NCI-H1048 (cell line): Measurements from ENCODE around the gene STAT5A.
"Not testable (repeated sequence)": the region's sequence is repeated elsewhere in the genome, so short reads cannot be mapped to it uniquely, and the experiment has no call there.

Source experiments
- DNase-seq: peaks from one replicate; lab custom pipeline; 2025; lab: John Stamatoyannopoulos, UW

The STAT5A gene

GRCh38 chr17:42308446-42308845 lies 20.1 kb downstream of the STAT5A start:
- no peak for DNase-seq

- no peak for DNase-seq
Observed at GRCh38 chr17:42309142-42309541, 20.8 kb downstream of the STAT5A start.

DNA sequence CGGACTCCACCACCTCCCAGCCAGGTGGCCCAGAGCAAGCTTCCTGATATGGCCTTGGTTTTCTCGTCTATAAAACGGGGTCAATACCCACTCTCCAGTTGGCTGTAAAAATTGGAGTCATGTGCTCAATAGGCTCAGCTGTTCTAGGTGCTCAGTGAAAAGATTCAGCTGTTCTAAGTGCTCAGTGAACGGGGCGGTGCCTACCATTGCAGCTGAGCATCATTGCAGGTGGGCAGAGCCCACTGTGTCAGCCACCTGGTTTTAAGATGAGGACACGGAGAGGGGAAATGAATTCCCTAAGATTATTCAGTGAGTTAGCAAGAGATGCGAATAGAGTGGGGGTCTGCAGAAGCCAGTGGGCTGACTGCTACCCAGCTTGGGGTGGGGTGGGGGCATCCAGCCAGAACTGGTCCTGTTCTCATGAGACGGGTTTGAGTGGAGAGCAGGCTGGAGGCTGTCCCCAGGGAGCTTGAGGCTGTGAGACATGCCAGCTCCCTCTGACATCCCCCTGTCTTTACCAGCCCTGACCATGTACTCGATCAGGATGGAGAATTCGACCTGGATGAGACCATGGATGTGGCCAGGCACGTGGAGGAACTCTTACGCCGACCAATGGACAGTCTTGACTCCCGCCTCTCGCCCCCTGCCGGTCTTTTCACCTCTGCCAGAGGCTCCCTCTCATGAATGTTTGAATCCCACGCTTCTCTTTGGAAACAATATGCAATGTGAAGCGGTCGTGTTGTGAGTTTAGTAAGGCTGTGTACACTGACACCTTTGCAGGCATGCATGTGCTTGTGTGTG lies 21.9 kb downstream of the STAT5A start:
- DNase-seq = no peak

DNA sequence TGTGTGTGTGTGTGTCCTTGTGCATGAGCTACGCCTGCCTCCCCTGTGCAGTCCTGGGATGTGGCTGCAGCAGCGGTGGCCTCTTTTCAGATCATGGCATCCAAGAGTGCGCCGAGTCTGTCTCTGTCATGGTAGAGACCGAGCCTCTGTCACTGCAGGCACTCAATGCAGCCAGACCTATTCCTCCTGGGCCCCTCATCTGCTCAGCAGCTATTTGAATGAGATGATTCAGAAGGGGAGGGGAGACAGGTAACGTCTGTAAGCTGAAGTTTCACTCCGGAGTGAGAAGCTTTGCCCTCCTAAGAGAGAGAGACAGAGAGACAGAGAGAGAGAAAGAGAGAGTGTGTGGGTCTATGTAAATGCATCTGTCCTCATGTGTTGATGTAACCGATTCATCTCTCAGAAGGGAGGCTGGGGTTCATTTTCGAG lies 22.5 kb downstream of the STAT5A start:
- DNase-seq = no peak

DNA sequence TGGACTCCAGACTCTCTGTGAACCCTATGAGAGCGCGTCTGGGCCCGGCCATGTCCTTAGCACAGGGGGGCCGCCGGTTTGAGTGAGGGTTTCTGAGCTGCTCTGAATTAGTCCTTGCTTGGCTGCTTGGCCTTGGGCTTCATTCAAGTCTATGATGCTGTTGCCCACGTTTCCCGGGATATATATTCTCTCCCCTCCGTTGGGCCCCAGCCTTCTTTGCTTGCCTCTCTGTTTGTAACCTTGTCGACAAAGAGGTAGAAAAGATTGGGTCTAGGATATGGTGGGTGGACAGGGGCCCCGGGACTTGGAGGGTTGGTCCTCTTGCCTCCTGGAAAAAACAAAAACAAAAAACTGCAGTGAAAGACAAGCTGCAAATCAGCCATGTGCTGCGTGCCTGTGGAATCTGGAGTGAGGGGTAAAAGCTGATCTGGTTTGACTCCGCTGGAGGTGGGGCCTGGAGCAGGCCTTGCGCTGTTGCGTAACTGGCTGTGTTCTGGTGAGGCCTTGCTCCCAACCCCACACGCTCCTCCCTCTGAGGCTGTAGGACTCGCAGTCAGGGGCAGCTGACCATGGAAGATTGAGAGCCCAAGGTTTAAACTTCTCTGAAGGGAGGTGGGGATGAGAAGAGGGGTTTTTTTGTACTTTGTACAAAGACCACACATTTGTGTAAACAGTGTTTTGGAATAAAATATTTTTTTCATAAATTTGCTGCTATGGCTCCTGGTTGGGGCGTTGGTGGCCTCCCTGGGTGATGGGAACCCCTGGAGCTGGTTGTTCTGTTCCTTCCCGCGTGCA lies 23.1 kb downstream of the STAT5A start:
- DNase-seq = no peak

DNA sequence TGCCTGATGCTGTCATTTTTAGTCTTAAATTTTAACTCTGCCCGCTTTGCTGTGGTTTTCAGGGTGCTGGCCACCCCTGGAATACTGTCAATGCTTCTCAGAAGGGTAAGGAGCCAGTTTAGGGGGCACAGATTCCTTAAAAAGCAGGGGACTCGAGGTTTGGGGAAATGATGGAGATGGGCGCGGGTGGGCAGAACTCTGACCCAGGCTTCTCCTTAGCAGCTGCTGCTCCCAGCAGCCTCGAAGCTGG lies 23.7 kb downstream of the STAT5A start:
- no peak for DNase-seq

- DNase-seq = no peak
Observed at GRCh38 chr17:42312285-42313130, 24.2 kb downstream of the STAT5A start.

GRCh38 chr17:42313389-42313772 lies 25.1 kb downstream of the STAT5A start:
- no peak for DNase-seq

- no peak for DNase-seq
Observed at GRCh38 chr17:42313773-42314566, 25.7 kb downstream of the STAT5A start.

DNA sequence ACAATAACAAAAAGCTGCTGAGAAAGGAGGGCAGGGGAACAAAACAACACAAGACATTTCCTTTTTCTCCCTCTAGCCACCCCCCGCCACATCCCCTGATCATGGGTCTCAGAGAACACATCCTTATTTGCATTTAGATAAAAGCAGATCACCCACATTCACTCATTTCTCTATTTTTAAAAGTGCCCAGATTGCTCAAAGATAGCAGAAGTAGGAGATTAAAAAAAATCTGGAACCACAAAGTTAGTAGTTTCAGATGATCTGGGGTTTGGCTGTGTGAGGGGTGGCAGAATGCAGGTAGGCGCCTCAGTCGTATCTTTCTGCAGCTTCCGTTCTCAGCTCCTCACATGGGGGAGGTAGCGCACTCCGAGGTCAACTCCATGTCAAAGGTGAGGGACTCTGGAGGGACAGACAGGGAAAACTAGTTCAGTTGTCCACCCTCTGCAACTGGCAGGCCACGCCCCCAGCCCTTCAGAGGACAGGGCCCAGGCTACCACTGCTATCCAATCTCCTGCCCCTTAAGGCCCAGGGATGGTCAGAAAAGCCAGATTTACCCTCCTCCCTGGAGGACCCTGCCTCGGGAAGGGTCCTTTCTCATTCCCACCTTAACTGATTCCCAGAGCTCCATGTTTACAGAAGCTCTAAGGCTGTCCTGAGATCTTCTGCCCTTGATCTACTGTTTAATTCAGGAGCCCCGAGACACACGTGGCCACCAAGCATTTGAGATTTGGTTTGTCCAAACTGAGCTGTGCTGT lies 27.3 kb downstream of the STAT5A start:
- DNase-seq = no peak

DNA sequence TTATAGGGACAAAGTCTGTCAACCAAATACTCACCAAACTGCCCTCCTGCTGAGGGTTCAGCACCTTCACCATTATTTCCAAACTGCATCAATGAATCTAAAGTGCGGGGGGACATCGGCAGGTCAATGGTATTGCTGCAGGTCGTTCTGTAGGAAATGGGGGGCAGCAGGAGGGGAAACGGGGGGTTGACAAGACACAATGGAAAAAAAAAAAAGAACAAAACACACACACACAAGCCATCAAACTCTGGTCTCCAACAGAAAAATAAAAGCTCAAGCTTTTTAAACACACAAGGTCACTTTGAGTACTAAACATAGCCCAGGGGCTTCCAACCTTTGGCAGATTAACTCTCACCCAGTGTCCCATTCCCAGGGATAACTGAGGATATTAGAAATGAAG lies 28.5 kb downstream of the STAT5A start:
- DNase-seq = no peak

GRCh38 chr17:42317266-42317845 lies 29.1 kb downstream of the STAT5A start:
- DNase-seq = no peak

GRCh38 chr17:42317967-42318366 lies 29.7 kb downstream of the STAT5A start:
- DNase-seq = not testable (repeated sequence)

DNA sequence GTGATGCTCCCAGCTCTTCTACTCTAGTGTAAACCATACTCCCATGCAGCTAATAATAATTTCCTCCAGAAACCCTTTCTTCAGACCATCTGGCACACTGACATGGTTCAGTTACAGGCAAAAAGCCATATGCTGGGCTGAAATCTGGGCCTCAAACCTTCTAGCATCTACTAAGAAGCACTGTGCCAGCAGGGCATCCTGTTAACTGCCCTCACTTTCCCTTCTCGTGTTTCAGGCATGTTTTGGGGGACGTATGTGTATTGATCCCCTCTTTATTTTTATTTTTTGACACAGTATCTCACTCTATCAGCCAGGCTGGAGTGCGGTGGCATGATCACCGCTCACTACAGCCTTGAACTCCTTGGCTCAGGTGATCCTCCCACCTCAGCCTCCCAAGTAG lies 33.3 kb downstream of the STAT5A start:
- no peak for DNase-seq

- peak; percentile 77 for DNase-seq
Observed at GRCh38 chr17:42322382-42323267, 34.3 kb downstream of the STAT5A start.

- DNase-seq = no peak
Observed at GRCh38 chr17:42323268-42323773, 35.0 kb downstream of the STAT5A start.

DNA sequence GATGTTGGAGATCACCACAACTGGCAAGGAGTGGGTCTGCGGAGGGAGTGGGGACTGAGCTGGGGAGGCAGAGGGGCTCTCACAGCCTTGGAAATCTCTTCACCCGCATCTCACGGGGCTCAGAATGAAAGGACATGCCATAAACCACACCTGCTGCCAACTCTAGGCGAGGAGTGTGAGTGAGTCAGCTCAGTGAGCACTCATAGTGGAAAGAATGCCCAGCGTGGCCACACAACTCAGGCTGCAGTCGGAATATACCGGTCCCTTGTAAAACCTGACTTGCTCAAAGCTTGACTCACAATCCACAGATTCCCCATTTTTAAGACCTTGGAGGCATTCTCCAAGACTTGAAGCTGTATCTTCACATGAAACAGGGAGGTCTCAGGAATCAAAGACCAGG lies 36.7 kb downstream of the STAT5A start:
- DNase-seq = no peak

GRCh38 chr17:42329025-42329976 lies 41.0 kb downstream of the STAT5A start:
- DNase-seq = no peak
